Caco-2 (cell line): ENCODE data around the gene STRIT1. TPM values are rescaled to one million over a fixed set of nuclear protein-coding genes. Genes with fewer than 3 reads are reported as not detected.

Experiments
- BruUV-seq: library from RNA; stranded (reverse); fragments of 400-500 nt; replicated peaks from 2 replicates; lab custom pipeline; 2021; lab: Mats Ljungman, UMichigan
- CTCF ChIA-PET: fragments of 300-600 bp; sonication (Branson Sonifier 250); formaldehyde crosslinking; loops from one replicate; lab custom pipeline; 2022; ENCODE audit warnings: antibody characterized with exemption; lab: Charles Lee
- POLR2A ChIA-PET: fragments of 300-600 bp; sonication (Branson Sonifier 250); formaldehyde crosslinking; loops from one replicate; lab custom pipeline; 2022; ENCODE audit warnings: antibody characterized with exemption; lab: Charles Lee
- DNase-seq, 2 experiments: peaks; one replicate each; pipeline versions ENCODE4 v3.0.0 to v3.0.0-alpha.2; 2020 to 2022
- H3K27me3 ChIP-seq: replicated peaks from 2 replicates; pipeline ENCODE4 v1.6.0; 2011; ENCODE audit warnings: low read length; ENCODE audit not compliant: control insufficient read depth, insufficient read depth
- H3K36me3 ChIP-seq: 2 replicates; pipeline ENCODE4 v1.5.1; 2011; ENCODE audit warnings: low read length; ENCODE audit not compliant: control insufficient read depth, insufficient read depth
- H3K4me1 ChIP-seq: fragments of 250-450 bp; sonication (Bioruptor Pico); 2 replicates; pipeline ENCODE4 v1.5.1; 2020; ENCODE audit warnings: mild to moderate bottlenecking
- H3K4me3 ChIP-seq: 2 replicates; pipeline ENCODE4 v1.5.1; 2011; ENCODE audit warnings: low read depth, mild to moderate bottlenecking, control low read depth, low read length
- H3K9me3 ChIP-seq: fragments of 250-450 bp; sonication (Bioruptor Pico); 2 replicates; pipeline ENCODE4 v1.5.1; 2020; ENCODE audit warnings: mild to moderate bottlenecking, moderate library complexity
- H3K27ac Mint-ChIP-seq: one replicate; pipeline ENCODE4 v1.8.0; 2022; ENCODE audit warnings: mixed read lengths; ENCODE audit not compliant: unreplicated experiment
- H3K27me3 Mint-ChIP-seq: one replicate; pipeline ENCODE4 v1.8.0; 2022; ENCODE audit warnings: mixed read lengths; ENCODE audit not compliant: insufficient read depth, unreplicated experiment
- H3K36me3 Mint-ChIP-seq: one replicate; pipeline ENCODE4 v1.8.0; 2022; ENCODE audit warnings: mild to moderate bottlenecking, mixed read lengths; ENCODE audit not compliant: insufficient read depth, unreplicated experiment
- H3K4me1 Mint-ChIP-seq: one replicate; pipeline ENCODE4 v1.8.0; 2022; ENCODE audit warnings: low read depth, mixed read lengths; ENCODE audit not compliant: unreplicated experiment
- H3K4me3 Mint-ChIP-seq: one replicate; pipeline ENCODE4 v1.8.0; 2022; ENCODE audit warnings: mild to moderate bottlenecking, moderate library complexity, mixed read lengths; ENCODE audit not compliant: unreplicated experiment
- H3K9me3 Mint-ChIP-seq: one replicate; pipeline ENCODE4 v1.8.0; 2022; ENCODE audit warnings: mixed read lengths; ENCODE audit not compliant: unreplicated experiment
- CTCF ChIP-seq, 2 experiments: fragments of 200-600 bp in 1 of 2; IDR thresholded peaks; 1 replicate in 1 of 2; 2 replicates in 1 of 2; pipeline versions ENCODE4 v1.5.1 to v1.8.0; 2011 to 2022; ENCODE audit warnings: antibody characterized with exemption in 1 of 2, control low read depth in 1 of 2, inconsistent platforms in 1 of 2, low read depth in 1 of 2, low read length in 1 of 2, mild to moderate bottlenecking in 1 of 2, moderate library complexity in 1 of 2; ENCODE audit not compliant: insufficient read depth in 1 of 2, severe bottlenecking in 1 of 2, unreplicated experiment in 1 of 2
- intact Hi-C: fragments of 100-400 bp; cut with micrococcal nuclease; formaldehyde crosslinking; loops from one replicate; pipeline ENCODE4 v1.10.0; 2022; ENCODE audit not compliant: unreplicated experiment
- total RNA-seq: library from RNA; stranded (reverse); gene quantifications from 2 replicates; pipeline ENCODE4 v1.2.3, GENCODE V29; 2022

STRIT1 gene
- total RNA-seq, 1 experiment from 2014 or later = not detected

GRCh38 chr3:155244216-155244615 is 49.3 kb downstream of the STRIT1 start:
- H3K36me3 Mint-ChIP-seq = no peaks in the 10 kb centered on the region
- intact Hi-C loops = no loop called here
- POLR2A ChIA-PET = no interaction called here
- TF ChIP-seq CTCF (IDR thresholded peaks at IDR 0.05; ENCODE audit: insufficient read depth in 1 of 2, low read depth in 1 of 2, low read length in 1 of 2, severe bottlenecking in 1 of 2, unreplicated experiment in 1 of 2) = no peak
- no peaks in the 10 kb centered on the region for H3K27me3 ChIP-seq
- no TSS peak for BruUV-seq
- DNase-seq = no peak
- no peak overlapping the region for H3K4me3 ChIP-seq
- no peak overlapping the region for H3K4me3 Mint-ChIP-seq
- H3K36me3 ChIP-seq = no peaks in the 10 kb centered on the region
- H3K27me3 Mint-ChIP-seq = no peaks in the 10 kb centered on the region
- no peaks in the 10 kb centered on the region for H3K4me1 ChIP-seq
- CTCF ChIA-PET = no interaction called here
- no peaks in the 10 kb centered on the region for H3K9me3 ChIP-seq
- H3K9me3 Mint-ChIP-seq = no peaks in the 10 kb centered on the region
- H3K4me1 Mint-ChIP-seq = no peaks in the 10 kb centered on the region
- no peak overlapping the region for H3K27ac Mint-ChIP-seq

- Mint-ChIP-seq H3K36me3 (no peaks in the 10 kb centered on the region), H3K4me1 (no peaks in the 10 kb centered on the region), H3K27ac (no peak overlapping the region), H3K9me3 (no peaks in the 10 kb centered on the region), H3K27me3 (no peaks in the 10 kb centered on the region), H3K4me3 (no peak overlapping the region)
- Histone ChIP-seq H3K36me3 (no peaks in the 10 kb centered on the region), H3K4me3 (no peak overlapping the region), H3K9me3 (no peaks in the 10 kb centered on the region), H3K4me1 (no peaks in the 10 kb centered on the region), H3K27me3 (no peaks in the 10 kb centered on the region)
- CTCF ChIA-PET = no interaction called here
- DNase-seq = no peak
- POLR2A ChIA-PET = no interaction called here
- BruUV-seq = no TSS peak
- TF ChIP-seq CTCF (IDR thresholded peaks at IDR 0.05; ENCODE audit: insufficient read depth in 1 of 2, low read depth in 1 of 2, low read length in 1 of 2, severe bottlenecking in 1 of 2, unreplicated experiment in 1 of 2) = no peak
- intact Hi-C loops = no loop called here
These were observed 50.0 kb downstream of the STRIT1 start for GRCh38 chr3:155243512-155243921.

DNA sequence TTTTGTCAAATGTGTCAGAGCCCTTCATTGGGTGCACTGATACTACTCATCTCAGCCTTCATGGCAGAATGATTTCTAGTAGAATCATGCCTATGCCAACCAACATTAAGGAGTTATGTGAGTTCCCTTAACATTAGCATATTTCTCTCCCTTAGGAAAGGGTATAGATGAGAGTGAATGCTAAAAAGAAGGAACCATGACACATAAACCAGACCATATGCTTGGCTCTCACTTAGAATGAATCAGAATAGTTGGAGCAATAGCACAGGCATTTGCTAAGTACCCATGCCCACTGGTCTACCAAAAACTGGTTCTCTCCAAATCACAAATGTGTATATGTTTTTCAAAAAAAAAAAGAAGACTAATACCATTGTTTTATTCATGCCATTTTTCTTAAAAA is 51.1 kb downstream of the STRIT1 start:
- H3K27me3 ChIP-seq = no peaks in the 10 kb centered on the region
- Mint-ChIP-seq H3K36me3 (no peaks in the 10 kb centered on the region), H3K4me1 (no peaks in the 10 kb centered on the region), H3K27me3 (peaks cover under 1% of the 10 kb centered on the region), H3K4me3 (no peak overlapping the region), H3K27ac (no peak overlapping the region), H3K9me3 (no peaks in the 10 kb centered on the region)
- CTCF ChIA-PET = no interaction called here
- no peaks in the 10 kb centered on the region for H3K36me3 ChIP-seq
- H3K4me1 ChIP-seq = no peaks in the 10 kb centered on the region
- no peak for TF ChIP-seq CTCF (IDR thresholded peaks at IDR 0.05; ENCODE audit: insufficient read depth in 1 of 2, low read depth in 1 of 2, low read length in 1 of 2, severe bottlenecking in 1 of 2, unreplicated experiment in 1 of 2)
- POLR2A ChIA-PET = no interaction called here
- no peak overlapping the region for H3K4me3 ChIP-seq
- intact Hi-C loops = no loop called here
- no peaks in the 10 kb centered on the region for H3K9me3 ChIP-seq
- DNase-seq = no peak
- BruUV-seq = no TSS peak
